Dermis blood vessel endothelial cell (primary cell): ENCODE results near the gene CLVS2. TPM values are rescaled to one million over a fixed set of nuclear protein-coding genes. Genes with fewer than 3 reads are reported as not detected.

Experiments used
- total RNA-seq: library from RNA; depleted of rRNA; stranded (reverse); fragments of >200 nt; gene quantifications from 2 replicates; pipeline ENCODE4 v1.2.3, GENCODE V29; 2014

CLVS2 gene
- total RNA-seq, 1 donor from 2014 or later, result not detected

Other genes with a start within 250 kb of the CLVS2 start
- gene FABP7, start 216.5 kb upstream of the CLVS2 start, total RNA-seq, result not detected in 2 replicates
- gene SMPDL3A, start 207.0 kb upstream of the CLVS2 start, total RNA-seq, result 4.8 and 6.3 TPM in 2 replicates